GM19099 (cell line): ENCODE results near the gene SPEM3.

Source experiments
- POLR2A ChIP-seq: IDR thresholded peaks from 3 replicates; pipeline ENCODE4 v1.6.1; 2011; ENCODE audit warnings: low read depth; ENCODE audit not compliant: insufficient read length; ENCODE audit errors: extremely low read depth

SPEM3 gene

DNA sequence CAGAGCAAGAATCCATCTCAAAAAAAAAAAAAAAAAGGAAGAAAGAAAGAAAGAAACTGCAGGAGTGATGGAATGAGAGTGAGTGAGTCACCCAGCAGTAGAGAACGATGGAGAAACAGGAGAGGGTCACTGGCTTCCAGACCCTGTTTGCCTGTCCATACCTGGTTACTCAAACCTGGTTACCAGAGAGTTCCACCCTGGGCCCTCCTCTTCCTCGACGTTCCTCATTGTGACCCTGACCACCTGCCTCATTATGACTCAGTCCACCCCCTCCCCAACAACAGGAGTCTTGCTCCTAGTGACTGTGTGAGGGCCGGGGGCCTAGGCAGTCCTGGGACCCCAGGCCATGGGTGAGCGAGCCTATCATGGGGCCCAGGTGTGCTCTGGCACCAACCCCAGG, at the start of gene SPEM3:
Gene SPEM3, plus strand, starts transcription at position 301 of the 400 bp plus-strand sequence. Its CDS starts 46 bp downstream, at position 347.
- no peak for TF ChIP-seq POLR2A

- no peak for TF ChIP-seq POLR2A
Measured at GRCh38 chr17:7379134-7379533, 49.5 kb upstream of the SPEM3 start.

DNA sequence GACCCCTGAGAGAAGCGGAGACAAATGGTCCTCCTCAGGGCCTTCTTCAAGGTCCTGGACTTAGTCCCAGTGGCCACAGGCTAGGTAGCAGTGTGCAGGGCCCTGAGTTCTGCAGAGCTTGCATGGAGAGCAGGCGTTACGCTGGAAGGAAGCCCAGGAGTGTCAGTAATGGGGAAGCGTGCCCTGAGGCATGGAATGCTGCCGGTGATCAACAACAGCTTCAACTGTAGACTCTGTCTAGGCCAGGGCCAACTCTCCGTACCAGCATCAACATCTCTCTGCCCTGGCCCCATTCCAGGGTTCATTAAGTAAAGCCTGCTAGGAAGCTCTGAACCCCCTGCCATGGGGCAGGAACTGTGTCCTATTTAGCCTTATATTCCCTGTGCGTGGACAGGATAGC, 48.3 kb upstream of the SPEM3 start:
- no peak for TF ChIP-seq POLR2A

- no peak for TF ChIP-seq POLR2A
Measured at GRCh38 chr17:7380855-7381683, 47.6 kb upstream of the SPEM3 start, which contains the start of gene TNK1. TNK1 (plus strand) TSS chr17:7381089; CDS start chr17:7382927, 1,838 bp downstream.

GRCh38 chr17:7382901-7383300, 45.8 kb upstream of the SPEM3 start:
- no peak for TF ChIP-seq POLR2A

- TF ChIP-seq POLR2A = no peak
Measured at GRCh38 chr17:7383371-7383741, 45.3 kb upstream of the SPEM3 start.

DNA sequence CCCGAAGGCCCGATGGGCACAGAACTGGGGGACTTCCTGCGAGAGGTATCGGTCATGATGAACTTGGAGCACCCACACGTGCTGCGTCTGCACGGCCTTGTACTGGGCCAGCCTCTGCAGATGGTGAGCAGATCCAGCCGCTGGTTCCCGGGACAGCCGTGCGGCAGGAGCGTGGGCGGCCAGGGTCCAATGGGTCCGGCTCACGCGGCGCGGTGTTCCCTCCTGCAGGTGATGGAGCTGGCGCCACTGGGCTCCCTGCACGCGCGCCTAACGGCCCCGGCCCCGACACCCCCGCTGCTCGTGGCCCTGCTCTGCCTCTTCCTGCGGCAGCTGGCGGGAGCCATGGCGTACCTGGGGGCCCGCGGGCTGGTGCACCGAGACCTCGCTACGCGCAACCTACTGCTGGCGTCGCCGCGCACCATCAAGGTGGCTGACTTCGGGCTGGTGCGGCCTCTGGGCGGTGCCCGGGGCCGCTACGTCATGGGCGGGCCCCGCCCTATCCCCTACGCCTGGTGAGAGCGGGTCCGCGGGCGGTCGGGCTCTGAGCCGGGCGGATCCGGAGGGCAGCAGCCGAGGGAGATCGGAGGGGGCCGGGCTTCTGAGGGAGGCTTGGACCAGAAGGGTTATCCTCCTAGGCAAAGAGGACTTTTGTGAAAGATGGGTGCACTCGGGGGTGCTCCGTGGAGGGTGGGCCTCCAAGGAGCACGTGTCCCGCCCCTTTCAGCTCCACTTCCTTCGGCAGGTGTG, 44.7 kb upstream of the SPEM3 start:
- TF ChIP-seq POLR2A = peak; percentile 36

DNA sequence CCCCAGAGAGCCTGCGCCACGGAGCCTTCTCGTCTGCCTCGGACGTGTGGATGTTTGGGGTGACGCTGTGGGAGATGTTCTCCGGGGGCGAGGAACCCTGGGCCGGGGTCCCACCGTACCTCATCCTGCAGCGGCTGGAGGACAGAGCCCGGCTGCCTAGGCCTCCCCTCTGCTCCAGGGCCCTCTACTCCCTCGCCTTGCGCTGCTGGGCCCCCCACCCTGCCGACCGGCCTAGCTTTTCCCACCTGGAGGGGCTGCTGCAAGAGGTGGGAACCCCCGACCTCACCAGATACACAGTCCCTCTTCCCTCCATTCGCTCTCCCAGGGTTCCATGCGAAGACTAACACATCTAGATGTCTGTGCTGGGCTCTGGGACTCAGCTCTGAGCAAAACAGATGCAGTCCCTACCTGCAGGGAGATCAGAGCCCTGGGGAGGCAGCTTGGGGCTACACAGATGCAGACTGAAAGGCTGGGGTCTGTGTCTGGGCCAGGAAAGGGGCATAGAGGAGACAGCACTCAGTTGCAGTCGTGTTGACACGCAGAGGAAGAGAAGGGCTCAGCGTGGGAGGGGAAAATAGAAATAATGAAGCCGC, 44.1 kb upstream of the SPEM3 start:
- no peak for TF ChIP-seq POLR2A

- TF ChIP-seq POLR2A = no peak
Measured at GRCh38 chr17:7388856-7389255, 39.8 kb upstream of the SPEM3 start.

DNA sequence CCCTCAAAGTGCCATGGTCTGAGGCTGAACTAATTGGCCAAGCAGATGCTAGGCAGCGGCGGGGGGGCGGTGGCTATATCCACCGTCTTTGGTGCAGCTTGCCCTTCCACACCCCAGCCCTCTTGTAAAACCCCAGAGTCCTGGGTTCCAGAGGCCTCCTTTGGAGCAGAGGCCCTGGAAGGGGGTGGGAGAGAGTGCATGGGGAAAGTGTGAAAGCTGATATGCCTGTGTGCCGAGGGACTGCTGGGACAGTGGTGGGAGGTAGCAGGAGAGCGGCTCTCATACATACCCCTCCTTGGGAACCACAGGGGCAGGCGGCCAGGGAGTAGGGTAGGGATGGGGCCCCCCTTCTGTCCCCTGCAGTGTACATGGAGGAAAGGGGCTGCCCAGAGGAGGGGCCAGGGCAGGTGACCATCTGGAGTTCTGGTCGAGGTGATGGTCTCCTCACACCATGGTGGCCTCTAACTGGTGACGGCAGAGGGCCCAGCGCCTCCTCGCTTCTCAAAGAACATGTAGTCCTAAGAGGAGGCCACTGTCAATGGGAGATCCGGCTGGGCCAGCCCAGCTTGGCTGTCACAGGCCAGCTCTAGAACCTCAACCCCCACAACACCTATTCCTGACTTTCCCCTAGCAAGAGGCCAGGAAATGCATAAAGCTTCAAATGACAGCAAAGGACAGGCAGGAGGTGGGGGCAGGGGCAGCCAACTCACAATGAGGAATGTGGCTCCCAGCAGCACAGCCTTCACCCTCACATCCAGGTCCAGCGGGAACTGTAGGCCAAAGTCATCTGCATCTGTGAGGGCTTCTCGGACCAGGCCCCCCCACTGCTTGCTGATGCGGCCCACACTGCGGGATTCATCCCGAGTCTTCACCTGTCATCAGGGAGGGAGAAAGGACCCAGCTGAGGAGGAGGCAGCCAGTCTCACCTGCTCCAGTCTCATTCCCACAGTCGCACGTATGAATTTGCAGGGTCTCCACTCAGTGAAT, 38.4 kb upstream of the SPEM3 start:
- no peak for TF ChIP-seq POLR2A

DNA sequence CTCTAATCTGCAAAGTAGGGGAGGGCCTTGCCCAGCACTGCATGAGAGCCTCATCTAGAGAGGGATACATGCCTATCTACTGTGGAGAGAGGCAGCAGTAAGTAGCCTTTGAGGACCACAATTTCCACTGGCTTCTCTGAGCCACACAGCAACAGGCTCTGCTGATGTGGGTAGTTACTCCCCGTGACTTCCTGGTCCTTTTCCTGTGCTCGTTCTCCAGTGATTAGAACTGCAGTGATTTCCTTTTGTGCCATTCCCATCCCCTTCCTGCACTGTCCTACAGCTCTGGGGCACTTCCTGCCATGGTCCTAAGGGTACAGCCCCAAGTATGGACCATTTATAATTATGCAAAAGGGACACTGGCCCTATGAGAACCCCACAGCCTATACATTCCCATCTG, 37.4 kb upstream of the SPEM3 start:
- TF ChIP-seq POLR2A = no peak

GRCh38 chr17:7392696-7393612, 35.7 kb upstream of the SPEM3 start:
- no peak for TF ChIP-seq POLR2A
